Nephron progenitor cell (in vitro differentiated cells): Measurements from ENCODE around the gene ELP6.

Experiments used
- DNase-seq: peaks from one replicate; pipeline ENCODE4 v3.0.0; 2021
- H3K27ac Mint-ChIP-seq: 2 replicates; pipeline ENCODE4 v1.8.0; 2021; ENCODE audit warnings: mild to moderate bottlenecking, moderate library complexity, mixed read lengths
- H3K27me3 Mint-ChIP-seq: 2 replicates; pipeline ENCODE4 v1.8.0; 2021; ENCODE audit warnings: mild to moderate bottlenecking, low read depth, mixed read lengths; ENCODE audit not compliant: poor library complexity
- H3K36me3 Mint-ChIP-seq: 2 replicates; pipeline ENCODE4 v1.8.0; 2021; ENCODE audit warnings: low read depth, mixed read lengths
- H3K4me1 Mint-ChIP-seq: 2 replicates; pipeline ENCODE4 v1.8.0; 2021; ENCODE audit warnings: mixed read lengths
- H3K4me3 Mint-ChIP-seq: 2 replicates; pipeline ENCODE4 v1.8.0; 2021; ENCODE audit warnings: mild to moderate bottlenecking, moderate library complexity, mixed read lengths
- H3K9me3 Mint-ChIP-seq: 2 replicates; pipeline ENCODE4 v1.8.0; 2021; ENCODE audit warnings: mild to moderate bottlenecking, moderate library complexity, mixed read lengths
- CTCF ChIP-seq: fragments of 200-600 bp; sonication (generic); IDR thresholded peaks from 2 replicates; pipeline ENCODE4 v1.5.0; 2021; ENCODE audit warnings: antibody characterized with exemption

The ELP6 gene

GRCh38 chr3:47452453-47453215 is 60.9 kb downstream of the ELP6 start:
- H3K36me3 Mint-ChIP-seq: peaks cover 32% of the 10 kb centered on the region
- H3K4me1 Mint-ChIP-seq: no peaks in the 10 kb centered on the region
- no peak overlapping the region for H3K27ac Mint-ChIP-seq
- H3K4me3 Mint-ChIP-seq: no peak overlapping the region
- H3K27me3 Mint-ChIP-seq: peaks cover 4% of the 10 kb centered on the region
- no peak for DNase-seq
- no peak for TF ChIP-seq CTCF
- peaks cover 13% of the 10 kb centered on the region for H3K9me3 Mint-ChIP-seq
